HG03108 (cell line): ENCODE data around the gene ANKRD35.

ENCODE experiments used
- ATAC-seq: cut with Tn5 transposase; IDR thresholded peaks from one replicate; pipeline ENCODE4 v1.9.1; 2021; ENCODE audit warnings: moderate library complexity; ENCODE audit not compliant: unreplicated experiment

ANKRD35 gene

DNA sequence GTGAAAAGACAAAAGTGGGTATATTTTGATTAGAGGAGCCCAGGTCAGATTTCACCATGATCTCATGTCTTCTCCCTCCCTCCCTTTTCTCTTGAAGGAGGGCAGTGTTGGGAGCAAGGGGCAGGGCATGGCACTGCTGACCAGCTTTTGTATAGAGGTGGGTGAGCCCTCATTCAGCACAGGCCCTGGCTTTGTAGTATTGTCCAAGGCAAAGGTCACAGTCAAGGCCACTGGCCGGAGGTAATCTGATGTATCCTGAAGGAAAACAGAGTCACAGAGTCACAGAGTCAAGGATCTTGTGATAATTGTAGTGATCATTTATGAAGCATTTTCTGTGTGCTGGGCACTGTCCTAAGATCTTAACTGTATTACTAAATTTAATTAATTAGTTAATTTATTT, 12.3 kb upstream of the ANKRD35 start:
- ATAC-seq: no peak

- ATAC-seq: no peak
Measured at GRCh38 chr1:145895471-145895870, 9.8 kb upstream of the ANKRD35 start.

- no peak for ATAC-seq
Measured at GRCh38 chr1:145893306-145894055, 7.8 kb upstream of the ANKRD35 start.

GRCh38 chr1:145892486-145893087, 6.9 kb upstream of the ANKRD35 start:
- no peak for ATAC-seq

DNA sequence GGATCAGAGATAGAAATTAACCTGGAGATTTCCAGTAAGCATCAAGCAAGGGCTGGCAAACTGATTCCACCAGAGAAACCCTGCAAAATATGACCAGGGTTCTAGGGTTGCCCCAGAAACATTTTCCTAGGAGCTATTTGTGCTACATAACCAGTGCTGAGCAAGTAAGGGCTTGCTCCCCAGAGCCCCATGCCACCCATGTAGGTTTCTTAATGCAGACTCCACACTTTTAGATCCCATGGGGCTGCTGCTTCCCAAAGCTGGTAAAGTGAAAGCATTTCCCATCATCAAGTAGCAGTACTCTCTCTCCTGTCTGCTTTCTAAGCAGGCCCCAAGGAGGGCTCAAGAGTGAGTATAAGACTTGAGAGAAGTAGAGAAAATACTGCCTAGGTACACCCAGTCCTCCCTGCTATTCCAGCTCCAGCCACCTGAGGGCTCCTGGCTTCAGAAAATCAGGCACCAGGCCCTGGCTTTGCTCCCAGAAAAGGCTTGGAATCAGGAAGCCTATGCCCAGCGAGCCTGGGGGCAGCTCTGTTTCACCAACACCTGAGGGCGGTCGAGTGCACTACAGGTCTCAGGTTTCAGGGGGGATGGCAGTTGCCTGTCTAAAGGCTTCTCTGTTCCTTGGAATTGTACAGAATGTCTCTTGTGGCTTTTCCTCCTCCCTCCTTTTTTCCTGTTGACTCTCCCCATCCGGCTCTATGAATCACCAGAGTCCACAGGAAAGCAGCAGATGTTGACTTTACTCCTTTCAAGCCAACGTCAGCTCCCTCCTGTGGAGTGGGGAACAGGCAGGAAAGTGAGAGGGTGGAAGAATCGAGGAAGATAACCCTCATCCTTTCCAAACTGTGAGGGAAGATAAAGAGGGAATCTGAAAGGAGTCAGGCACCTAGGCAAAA, 6.2 kb upstream of the ANKRD35 start:
- no peak for ATAC-seq

DNA sequence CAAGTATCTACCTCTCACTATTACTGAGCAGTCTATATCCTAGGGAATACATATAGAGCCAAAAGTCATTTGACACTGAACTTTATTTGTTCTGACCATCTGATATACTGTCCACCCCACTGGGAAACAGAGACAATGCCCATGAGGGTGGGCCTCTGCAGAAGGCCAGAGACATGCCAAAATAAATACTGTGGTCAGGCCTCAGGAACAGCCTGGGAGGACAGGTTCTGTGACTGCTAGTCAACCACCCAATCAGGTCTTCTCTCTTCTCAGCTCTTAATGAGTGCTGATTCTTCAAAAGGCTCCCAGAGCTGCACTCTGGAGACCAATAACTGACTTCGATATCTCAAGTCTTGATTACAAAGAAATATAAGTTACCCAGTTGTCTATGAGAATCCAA, 5.5 kb upstream of the ANKRD35 start:
- ATAC-seq: no peak

DNA sequence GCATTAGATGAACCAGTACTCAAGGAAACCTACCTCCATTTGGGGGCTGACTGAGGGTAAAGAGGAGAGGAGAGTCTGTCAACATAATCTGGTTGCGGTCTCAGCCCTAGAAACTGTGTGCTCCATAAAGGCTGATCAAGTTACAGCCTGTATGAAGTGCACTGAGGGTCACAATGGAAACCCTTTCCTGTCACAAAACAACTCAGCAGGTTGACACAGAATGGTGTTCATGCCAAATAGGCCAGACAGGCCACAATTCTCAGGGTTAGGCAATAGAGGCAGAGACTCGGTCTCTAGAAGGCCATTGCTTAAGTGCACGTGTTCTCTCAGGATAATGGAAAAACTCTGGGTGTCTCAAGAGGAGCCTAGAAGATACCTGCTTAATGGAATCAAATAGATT, 4.1 kb upstream of the ANKRD35 start:
- ATAC-seq: no peak

GRCh38 chr1:145887631-145888030, 2.0 kb upstream of the ANKRD35 start:
- ATAC-seq: no peak

DNA sequence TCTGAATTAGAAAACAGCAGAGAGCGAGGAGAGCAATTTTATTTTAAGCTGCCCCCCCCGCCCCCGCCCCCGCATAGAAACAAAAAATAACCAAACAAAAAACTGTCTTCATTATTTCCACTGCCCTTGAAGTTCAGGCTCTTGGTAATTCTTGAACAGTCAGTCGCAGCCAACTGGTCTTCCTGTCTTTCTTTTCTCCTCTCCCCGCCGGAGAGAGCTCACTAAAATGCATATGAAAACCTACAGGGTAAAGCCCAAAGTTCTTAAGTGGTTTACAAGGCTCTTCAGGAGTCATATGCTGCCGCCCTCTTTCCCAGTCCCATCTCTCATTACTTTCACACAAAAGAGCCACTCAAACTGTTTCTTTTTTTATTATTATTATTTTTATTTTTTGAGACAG, 1.1 kb upstream of the ANKRD35 start:
- ATAC-seq: no peak

- ATAC-seq: no peak
Measured at GRCh38 chr1:145886390-145886789, 724 bp upstream of the ANKRD35 start.

GRCh38 chr1:145884675-145885074, 991 bp downstream of the ANKRD35 start:
- ATAC-seq: no peak

GRCh38 chr1:145879775-145880174, 5.9 kb downstream of the ANKRD35 start:
- no peak for ATAC-seq

DNA sequence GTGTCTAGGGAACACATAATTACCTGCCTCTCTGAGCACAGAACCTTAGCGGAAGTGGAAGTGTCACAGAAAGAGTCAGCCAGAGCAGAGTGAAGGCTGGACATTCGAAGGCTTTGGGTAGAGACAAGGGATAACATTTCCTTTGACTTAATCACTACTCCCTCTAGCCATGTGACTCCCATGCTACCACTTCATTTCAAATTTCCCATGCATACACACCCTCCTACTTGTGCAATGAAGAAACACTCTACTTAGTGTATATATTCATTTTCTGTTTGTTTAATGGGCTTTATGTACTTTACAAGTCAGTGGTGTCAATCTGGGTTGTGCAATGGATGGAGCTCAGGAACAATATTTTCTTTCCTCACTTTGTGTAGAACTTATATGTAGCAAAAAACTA, 6.9 kb downstream of the ANKRD35 start:
- no peak for ATAC-seq

DNA sequence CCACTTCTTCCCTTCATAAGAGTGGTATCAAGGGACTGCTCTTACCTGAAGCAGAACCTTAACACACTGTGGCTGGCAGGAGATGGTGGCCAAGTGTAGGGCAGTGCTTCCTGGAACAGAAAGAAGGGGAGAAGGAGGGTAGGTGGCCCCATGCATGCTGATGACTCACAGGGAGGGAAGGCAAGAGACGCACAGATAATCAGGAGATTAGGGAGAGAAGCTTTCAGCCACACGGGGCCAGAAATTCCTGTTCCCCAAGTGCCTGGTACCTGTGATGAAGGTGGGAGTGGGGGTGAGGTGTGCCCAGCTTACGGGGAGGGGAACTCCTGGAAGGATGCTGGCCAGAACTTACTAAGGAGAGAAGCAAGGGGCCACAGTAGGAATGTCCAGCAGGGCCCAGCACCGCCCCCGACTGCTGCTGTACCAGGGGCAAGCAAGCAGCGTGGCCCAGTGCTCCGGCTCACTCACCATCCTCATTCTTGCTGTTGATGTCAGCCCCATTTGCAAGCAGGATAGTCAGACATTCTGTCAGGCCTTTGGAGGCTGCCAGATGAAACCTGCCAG, 7.7 kb downstream of the ANKRD35 start:
- ATAC-seq: no peak

- ATAC-seq: no peak
Measured at GRCh38 chr1:145874646-145875045, 11.0 kb downstream of the ANKRD35 start.

GRCh38 chr1:145871994-145872924, 13.4 kb downstream of the ANKRD35 start:
- no peak for ATAC-seq

GRCh38 chr1:145868232-145868631, 17.4 kb downstream of the ANKRD35 start:
- no peak for ATAC-seq

DNA sequence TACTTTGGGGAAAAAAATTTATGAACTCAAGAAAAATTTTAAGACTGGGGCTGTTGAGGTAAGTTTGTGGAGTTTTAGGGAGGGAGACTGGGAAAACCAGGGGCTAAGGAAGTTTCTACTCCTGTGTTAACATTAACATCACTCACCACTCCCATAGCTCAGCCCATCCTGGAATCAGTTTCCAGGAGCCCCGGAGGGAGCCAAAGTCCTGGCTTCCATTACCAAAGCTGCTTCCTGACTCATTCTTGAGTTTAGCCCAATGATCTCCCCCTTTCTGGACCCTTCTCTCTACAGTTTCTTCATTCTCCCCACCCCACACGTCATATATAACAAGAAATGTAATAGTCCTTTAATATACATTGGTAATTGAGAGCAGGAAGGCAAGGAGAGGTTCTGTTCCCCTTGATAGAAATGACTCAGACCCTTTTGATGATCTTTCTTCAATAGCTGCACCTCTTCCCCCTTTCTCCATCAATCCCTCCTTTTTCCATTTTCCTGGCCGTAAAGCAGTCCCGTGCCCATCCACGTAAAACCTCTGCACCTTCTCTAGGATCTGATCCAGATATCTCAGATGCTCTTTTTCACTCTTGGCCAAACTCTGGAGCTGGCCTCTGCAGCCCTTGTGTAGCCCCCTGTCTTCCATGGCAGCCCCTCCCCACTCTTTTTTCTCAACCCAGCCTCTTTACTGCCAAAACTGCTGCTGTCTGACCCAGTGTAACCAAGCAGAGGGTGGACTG, 22.2 kb downstream of the ANKRD35 start:
- ATAC-seq: no peak

GRCh38 chr1:145859491-145860023, 26.1 kb downstream of the ANKRD35 start:
- ATAC-seq: peak; percentile 66
